Skeletal muscle cell (primary cell): ENCODE measurements around the gene MTHFD2L.
A peak's percentile ranks its signal among the peaks of the same experiment; 100 is the strongest.

Experiments used
- DNase-seq: peaks from one replicate; pipeline ENCODE4 v3.0.0-alpha.2; 2010; ENCODE audit warnings: low read depth
- H3K4me3 ChIP-seq: 2 replicates; pipeline ENCODE4 v1.5.1; 2011; ENCODE audit warnings: low read depth, mild to moderate bottlenecking, control low read depth, low read length, moderate library complexity

Gene MTHFD2L

GRCh38 chr4:74287164-74287563 lies 129.2 kb downstream of the MTHFD2L start:
- H3K4me3 ChIP-seq = no peak overlapping the region
- no peak for DNase-seq

GRCh38 chr4:74287791-74288190 lies 129.9 kb downstream of the MTHFD2L start:
- DNase-seq = no peak
- no peak overlapping the region for H3K4me3 ChIP-seq

DNA sequence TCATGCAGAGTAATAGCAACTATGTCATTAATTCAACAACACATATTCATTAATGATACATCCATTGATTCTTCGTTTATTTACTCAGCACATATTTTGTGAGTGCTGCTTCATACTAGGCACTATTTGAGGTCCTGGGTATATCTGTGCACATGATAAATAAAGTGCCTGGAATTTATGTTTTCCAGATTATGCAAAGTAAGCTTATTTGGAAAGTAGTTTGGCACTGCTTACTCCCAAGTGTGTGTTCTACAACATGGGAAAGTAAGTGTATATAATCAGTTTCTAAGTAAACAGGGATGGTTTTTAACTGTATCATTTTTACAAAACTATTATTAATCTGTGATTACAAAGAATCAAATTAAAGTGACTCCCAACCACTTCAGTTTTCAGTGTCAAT lies 133.6 kb downstream of the MTHFD2L start:
- no peak for DNase-seq

GRCh38 chr4:74292111-74292870 lies 134.4 kb downstream of the MTHFD2L start:
- no peak for DNase-seq

More for the DNA sequence above, 133.6 kb downstream of the MTHFD2L start:
- no peak overlapping the region for H3K4me3 ChIP-seq

GRCh38 chr4:74293558-74293957 lies 135.6 kb downstream of the MTHFD2L start:
- H3K4me3 ChIP-seq = no peak overlapping the region
- DNase-seq = peak; percentile 9

More at GRCh38 chr4:74292111-74292870, 134.4 kb downstream of the MTHFD2L start:
- H3K4me3 ChIP-seq = no peak overlapping the region

GRCh38 chr4:74294681-74295080 lies 136.8 kb downstream of the MTHFD2L start:
- H3K4me3 ChIP-seq = no peak overlapping the region
- DNase-seq = no peak

- DNase-seq = no peak
- H3K4me3 ChIP-seq = no peak overlapping the region
Measured at GRCh38 chr4:74297539-74297938, 139.6 kb downstream of the MTHFD2L start.

DNA sequence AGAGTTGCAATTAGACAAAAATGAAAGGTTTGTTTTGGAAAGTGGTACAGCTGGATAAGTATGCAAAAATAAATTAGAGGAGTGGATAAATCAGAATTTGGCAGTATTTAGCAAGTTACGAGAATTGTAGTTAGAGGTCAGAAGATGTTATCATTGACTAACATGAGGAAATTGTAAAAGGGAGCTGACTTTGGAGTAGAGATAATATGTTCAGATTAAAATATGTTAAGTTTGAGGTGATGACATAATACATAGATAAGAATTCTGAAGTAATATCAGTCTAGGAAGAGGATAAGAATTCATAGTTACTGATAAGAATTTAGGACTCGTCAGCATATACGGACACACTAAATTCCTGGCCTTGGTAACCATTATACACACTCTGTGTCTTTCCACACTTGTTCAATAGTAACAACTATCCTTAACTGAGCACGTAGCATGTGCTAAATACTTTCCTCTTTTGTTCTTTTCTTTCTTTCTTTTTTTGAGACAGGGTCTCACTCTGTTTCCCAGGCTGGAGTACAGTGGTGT lies 146.2 kb downstream of the MTHFD2L start:
- H3K4me3 ChIP-seq = no peak overlapping the region
- no peak for DNase-seq

- no peak overlapping the region for H3K4me3 ChIP-seq
- DNase-seq = no peak
Measured at GRCh38 chr4:74305000-74305399, 147.1 kb downstream of the MTHFD2L start.

- no peak overlapping the region for H3K4me3 ChIP-seq
- DNase-seq = no peak
Measured at GRCh38 chr4:74307170-74307569, 149.3 kb downstream of the MTHFD2L start.

DNA sequence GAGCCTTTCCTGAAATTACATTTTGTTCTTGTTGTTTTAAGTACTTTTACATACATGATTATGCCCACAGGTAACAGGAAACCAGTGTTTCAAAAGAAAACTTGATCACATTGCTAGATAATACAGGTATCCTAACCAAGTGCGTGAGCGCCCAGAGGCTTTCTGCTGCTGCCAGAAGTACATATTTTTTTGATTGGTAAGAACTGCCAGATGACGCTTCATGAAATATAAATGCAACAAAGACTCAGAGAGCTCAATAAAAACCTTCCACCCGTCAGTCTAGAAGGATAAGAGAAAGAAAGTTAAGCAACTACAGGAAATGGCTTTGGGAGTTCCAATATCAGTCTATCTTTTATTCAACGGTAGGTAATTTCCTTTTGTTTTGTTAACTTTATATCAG lies 150.3 kb downstream of the MTHFD2L start, which contains the start of gene EPGN:
TSS of gene EPGN (plus strand) at position 256 of the 400 bp plus-strand sequence. CDS start at position 320, 64 bp downstream.
- H3K4me3 ChIP-seq = no peak within 1 kb of the TSS
- DNase-seq = no peak

GRCh38 chr4:74309223-74309622 lies 151.3 kb downstream of the MTHFD2L start:
- H3K4me3 ChIP-seq = no peak overlapping the region
- DNase-seq = no peak

- no peak overlapping the region for H3K4me3 ChIP-seq
- DNase-seq = peak; percentile 29
Measured at GRCh38 chr4:74311696-74312313, 153.9 kb downstream of the MTHFD2L start.

GRCh38 chr4:74314329-74314728 lies 156.4 kb downstream of the MTHFD2L start:
- no peak overlapping the region for H3K4me3 ChIP-seq
- no peak for DNase-seq

GRCh38 chr4:74314944-74315343 lies 157.0 kb downstream of the MTHFD2L start:
- DNase-seq = no peak
- H3K4me3 ChIP-seq = no peak overlapping the region

DNA sequence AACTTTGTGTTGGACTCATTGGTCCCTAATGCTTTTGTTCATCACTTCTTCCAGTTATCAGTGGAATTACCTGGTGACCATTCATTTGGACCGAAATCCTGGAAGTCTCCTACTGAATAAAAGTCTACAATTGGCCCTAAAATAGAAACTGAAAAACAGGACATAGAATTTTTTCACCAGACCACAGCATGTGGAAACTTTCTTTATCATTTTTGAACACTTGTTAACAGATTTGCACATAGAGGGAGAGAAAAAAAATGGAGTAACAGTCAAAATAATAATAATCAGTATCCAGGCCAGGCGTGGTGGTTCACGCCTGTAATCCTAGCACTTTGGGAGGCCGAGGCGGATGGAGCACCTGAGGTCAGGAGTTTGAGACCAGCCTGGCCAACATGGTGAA lies 157.5 kb downstream of the MTHFD2L start:
- no peak overlapping the region for H3K4me3 ChIP-seq
- no peak for DNase-seq

DNA sequence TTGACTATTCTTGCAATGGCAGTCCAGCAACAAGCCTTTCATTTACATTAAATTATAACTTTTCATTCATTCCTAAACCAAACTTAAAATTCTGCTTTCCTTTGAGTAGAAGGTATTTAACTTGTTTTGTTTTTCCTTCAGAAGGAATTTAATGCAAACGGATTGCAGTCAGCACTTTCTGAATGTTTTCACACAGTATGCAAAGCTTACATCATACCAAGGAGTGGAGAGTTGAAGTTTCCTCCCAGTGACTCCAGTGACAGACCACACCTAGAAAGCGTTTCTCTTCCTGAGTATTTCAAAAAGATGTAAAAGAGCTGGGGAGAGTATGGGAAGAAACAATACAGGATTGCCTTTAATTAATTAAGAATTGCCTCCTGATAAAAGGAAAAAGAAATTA lies 158.5 kb downstream of the MTHFD2L start:
- peak; percentile 11 for DNase-seq

GRCh38 chr4:74317616-74318246 lies 159.8 kb downstream of the MTHFD2L start:
- peak; percentile 48 for DNase-seq
- H3K4me3 ChIP-seq = no peak overlapping the region

More for the DNA sequence above, 158.5 kb downstream of the MTHFD2L start:
- no peak overlapping the region for H3K4me3 ChIP-seq

DNA sequence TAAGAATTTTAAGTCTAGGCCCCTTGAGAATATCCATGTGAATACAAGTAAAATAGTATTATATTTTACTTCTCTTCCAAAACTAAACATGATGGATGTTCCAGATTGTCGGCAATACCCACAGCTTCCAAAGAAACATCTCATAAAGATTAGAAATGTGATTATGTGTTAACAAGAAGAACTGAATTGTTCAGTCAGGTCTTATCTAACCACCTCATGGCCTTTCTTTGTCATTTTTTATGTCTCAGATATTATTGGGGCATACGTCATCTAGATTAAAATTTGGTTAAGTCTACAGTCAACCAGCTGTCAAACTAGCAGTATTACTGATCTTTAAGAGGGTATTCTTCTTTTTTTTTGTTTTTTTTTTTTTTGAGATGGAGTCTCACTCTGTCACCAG lies 160.4 kb downstream of the MTHFD2L start:
- no peak for DNase-seq
- no peak overlapping the region for H3K4me3 ChIP-seq

- DNase-seq = no peak
Measured at GRCh38 chr4:74319470-74319869, 161.6 kb downstream of the MTHFD2L start.

More at GRCh38 chr4:74319470-74319869, 161.6 kb downstream of the MTHFD2L start:
- no peak overlapping the region for H3K4me3 ChIP-seq
